OCI-LY1 (cell line): ENCODE measurements around the gene PACRG.

Experiments
- H2AFZ ChIP-seq: fragments of 200-600 bp; sonication (generic), shearing (Covaris generic); 2 replicates; pipeline ENCODE4 v1.6.0; 2014; ENCODE audit warnings: antibody characterized with exemption, mild to moderate bottlenecking, low read length
- H3F3A ChIP-seq: fragments of 200-600 bp; sonication (generic), shearing (Covaris generic); 2 replicates; pipeline ENCODE4 v1.6.0; 2014; ENCODE audit warnings: mild to moderate bottlenecking, antibody characterized with exemption, low read length, moderate library complexity; ENCODE audit not compliant: insufficient read depth
- H3K27ac ChIP-seq: fragments of 200-600 bp; sonication (generic); 2 replicates; pipeline ENCODE4 v1.5.1; 2014; ENCODE audit warnings: low read length, mixed run types, mild to moderate bottlenecking, low read depth; ENCODE audit not compliant: poor library complexity, severe bottlenecking
- H3K27me3 ChIP-seq: fragments of 200-600 bp; sonication (generic); 2 replicates; pipeline ENCODE4 v1.6.0; 2014; ENCODE audit warnings: antibody characterized with exemption, mild to moderate bottlenecking, low read length, moderate library complexity; ENCODE audit not compliant: insufficient read depth
- H3K36me3 ChIP-seq: fragments of 200-600 bp; sonication (generic); 2 replicates; pipeline ENCODE4 v1.6.1; 2014; ENCODE audit warnings: mild to moderate bottlenecking, antibody characterized with exemption, low read length, moderate library complexity, mixed read lengths; ENCODE audit not compliant: insufficient read depth
- H3K4me1 ChIP-seq: fragments of 200-600 bp; sonication (generic); 2 replicates; pipeline ENCODE4 v1.5.1; 2014; ENCODE audit warnings: mild to moderate bottlenecking, low read length, moderate library complexity; ENCODE audit not compliant: insufficient read depth, severe bottlenecking
- H3K4me2 ChIP-seq: fragments of 200-600 bp; sonication (generic), shearing (Covaris generic); 2 replicates; pipeline ENCODE4 v1.6.1; 2014; ENCODE audit warnings: low read length
- H3K4me3 ChIP-seq: fragments of 200-600 bp; sonication (generic); 2 replicates; pipeline ENCODE4 v1.5.1; 2014; ENCODE audit warnings: low read length, low read depth, mild to moderate bottlenecking, mixed read lengths; ENCODE audit not compliant: poor library complexity, severe bottlenecking
- H3K79me2 ChIP-seq: fragments of 200-600 bp; shearing (Covaris generic); 2 replicates; pipeline ENCODE4 v1.6.1; 2016; ENCODE audit warnings: mixed run types, low read length, mixed read lengths; ENCODE audit not compliant: insufficient read depth
- H3K9ac ChIP-seq: fragments of 200-600 bp; sonication (generic), shearing (Covaris generic); 2 replicates; pipeline ENCODE4 v1.6.1; 2014; ENCODE audit warnings: mild to moderate bottlenecking, low read length, mixed read lengths
- H3K9me2 ChIP-seq: fragments of 200-600 bp; sonication (generic), shearing (Covaris generic); 2 replicates; pipeline ENCODE4 v1.6.1; 2014; ENCODE audit warnings: low read depth, mild to moderate bottlenecking, low read length, mixed read lengths
- H3K9me3 ChIP-seq: fragments of 200-600 bp; shearing (Covaris generic); 2 replicates; pipeline ENCODE4 v1.6.1; 2014; ENCODE audit warnings: low read length, mixed read lengths
- H4K20me1 ChIP-seq: fragments of 200-600 bp; sonication (generic), shearing (Covaris generic); 2 replicates; pipeline ENCODE4 v1.6.0; 2016; ENCODE audit warnings: mild to moderate bottlenecking, low read length; ENCODE audit not compliant: insufficient read depth
- CTCF ChIP-seq: fragments of 200-600 bp; sonication (generic), shearing (Covaris generic); IDR thresholded peaks from 2 replicates; pipeline ENCODE4 v1.5.1; 2017; ENCODE audit warnings: mild to moderate bottlenecking, antibody characterized with exemption, low read length, moderate library complexity, mixed read lengths
- EZH2 ChIP-seq: fragments of 200-600 bp; sonication (generic), shearing (Covaris generic); IDR thresholded peaks from 2 replicates; pipeline ENCODE4 v1.8.0; 2017; ENCODE audit warnings: borderline replicate concordance, mixed run types, mild to moderate bottlenecking, antibody characterized with exemption, low read length, moderate library complexity, mixed read lengths

The PACRG gene

GRCh38 chr6:163308629-163309440, 581.1 kb downstream of the PACRG start:
- H3K9me3 ChIP-seq: no peaks in the 10 kb centered on the region
- no peak for TF ChIP-seq CTCF
- TF ChIP-seq EZH2: no peak
- H3K36me3 ChIP-seq: no peaks in the 10 kb centered on the region
- H3K4me1 ChIP-seq: no peaks in the 10 kb centered on the region
- no peaks in the 10 kb centered on the region for H3F3A ChIP-seq
- no peaks in the 10 kb centered on the region for H3K79me2 ChIP-seq
- H3K4me3 ChIP-seq: no peak overlapping the region
- H2AFZ ChIP-seq: no peak overlapping the region
- no peak overlapping the region for H3K9ac ChIP-seq
- no peak overlapping the region for H3K27ac ChIP-seq
- H4K20me1 ChIP-seq: no peaks in the 10 kb centered on the region
- H3K9me2 ChIP-seq: no peaks in the 10 kb centered on the region
- H3K27me3 ChIP-seq: no peaks in the 10 kb centered on the region; the same call in 1 of the 2 replicates
- no peak overlapping the region for H3K4me2 ChIP-seq

GRCh38 chr6:163309491-163310026, 581.8 kb downstream of the PACRG start:
- H3K27ac ChIP-seq: no peak overlapping the region
- H3K4me3 ChIP-seq: no peak overlapping the region
- H3K36me3 ChIP-seq: no peaks in the 10 kb centered on the region
- H2AFZ ChIP-seq: no peak overlapping the region
- H3K9me3 ChIP-seq: no peaks in the 10 kb centered on the region
- no peaks in the 10 kb centered on the region for H3K79me2 ChIP-seq
- H4K20me1 ChIP-seq: no peaks in the 10 kb centered on the region
- H3K9me2 ChIP-seq: no peaks in the 10 kb centered on the region
- H3K4me1 ChIP-seq: no peaks in the 10 kb centered on the region
- H3K9ac ChIP-seq: no peak overlapping the region
- H3K4me2 ChIP-seq: no peak overlapping the region
- H3F3A ChIP-seq: no peaks in the 10 kb centered on the region
- no peak for TF ChIP-seq EZH2
- no peak for TF ChIP-seq CTCF
- no peaks in the 10 kb centered on the region; the same call in none of the 2 replicates for H3K27me3 ChIP-seq

- Histone ChIP-seq H3K79me2 (no peaks in the 10 kb centered on the region), H3K9me3 (no peaks in the 10 kb centered on the region), H2AFZ (no peak overlapping the region), H4K20me1 (no peaks in the 10 kb centered on the region), H3K27ac (no peak overlapping the region), H3K4me1 (no peaks in the 10 kb centered on the region), H3K9me2 (no peaks in the 10 kb centered on the region), H3K4me3 (no peak overlapping the region), H3K4me2 (no peak overlapping the region), H3K36me3 (no peaks in the 10 kb centered on the region), H3F3A (no peaks in the 10 kb centered on the region), H3K9ac (no peak overlapping the region), H3K27me3 (no peaks in the 10 kb centered on the region; the same call in none of the 2 replicates)
- TF ChIP-seq CTCF (no peak), EZH2 (no peak)
Observed at GRCh38 chr6:163310096-163310972, 582.6 kb downstream of the PACRG start.
